Thyroid gland (tissue), 4 donors: ENCODE results near the gene PFKFB2. TPM values are rescaled to one million over a fixed set of nuclear protein-coding genes. Genes with fewer than 3 reads are reported as not detected.
A peak's percentile ranks its signal among the peaks of the same experiment; 100 is the strongest.

ENCODE experiments used
- DNase-seq, 2 donors: peaks; one replicate each; pipeline ENCODE4 v3.0.0-alpha.2; 2019
- H3K27ac ChIP-seq, 3 donors: fragments of 200-600 bp; sonication (generic); 1 replicate in 2 of 3; 2 replicates in 1 of 3; pipeline ENCODE4 v1.5.1; 2016 to 2019; ENCODE audit warnings: mild to moderate bottlenecking in 1 of 3, moderate library complexity in 1 of 3
- H3K27me3 ChIP-seq: fragments of 200-600 bp; sonication (generic); one replicate; pipeline ENCODE4 v1.5.1; 2019
- H3K36me3 ChIP-seq, 2 donors: fragments of 200-600 bp; sonication (generic); one replicate each; pipeline ENCODE4 v1.5.1; 2016 to 2019
- H3K4me1 ChIP-seq, 2 donors: fragments of 200-600 bp; sonication (generic); one replicate each; pipeline ENCODE4 v1.5.1; 2017 to 2019
- H3K4me3 ChIP-seq, 3 donors: fragments of 200-600 bp; sonication (generic); replicated peaks in 1 of 3; 1 replicate in 2 of 3; 2 replicates in 1 of 3; pipeline ENCODE4 v1.5.1; 2016; ENCODE audit warnings: mild to moderate bottlenecking in 1 of 3
- H3K9me3 ChIP-seq: fragments of 200-600 bp; sonication (generic); one replicate; pipeline ENCODE4 v1.5.1; 2017
- CTCF ChIP-seq, 6 experiments: fragments of 200-600 bp in 3 of 6; fragments of 450-650 bp in 3 of 6; sonication (generic) in 3 of 6; IDR thresholded peaks; one replicate each; pipeline ENCODE4 v1.5.1; 2016 to 2019; ENCODE audit warnings: antibody characterized with exemption in 6 of 6, mild to moderate bottlenecking in 2 of 6, inconsistent platforms in 1 of 6, moderate library complexity in 1 of 6
- POLR2A ChIP-seq, 2 donors: fragments of 450-650 bp; IDR thresholded peaks; one replicate each; pipeline ENCODE4 v1.6.1; 2017; ENCODE audit warnings: antibody characterized with exemption in 2 of 2, mild to moderate bottlenecking in 2 of 2, moderate library complexity in 1 of 2
- WGBS, 2 donors: methylation state at CpG; one replicate each; pipeline ENCODE4 v1.1.5; 2017; 5-methylcytosine and 5-hydroxymethylcytosine counted together
- intact Hi-C: fragments of 100-400 bp; cut with DNase I; formaldehyde crosslinking; loops from one replicate; pipeline ENCODE4 v1.15.1; 2023
- total RNA-seq, 4 donors: library from RNA; depleted of rRNA; stranded (reverse); fragments of >200 nt; gene quantifications; one replicate each; pipeline ENCODE4 v1.2.3, GENCODE V29; 2016

PFKFB2 gene
- total RNA-seq, 4 donors from 2014 or later, result 87.7 to 191 (median 110) TPM

GRCh38 chr1:207021139-207021861 lies 31.8 kb upstream of the PFKFB2 start:
- no peak for TF ChIP-seq CTCF (IDR thresholded peaks at IDR 0.05)
- Histone ChIP-seq H3K27ac (peak overlapping the region; percentile 52 to 96 (median 94)), H3K4me3 (no peak overlapping the region), H3K36me3 (no peaks in the 10 kb centered on the region), H3K4me1 (peaks cover 45 to 52% of the 10 kb centered on the region in 2 donors), H3K9me3 (no peaks in the 10 kb centered on the region), H3K27me3 (no peaks in the 10 kb centered on the region)
- 83 to 87% methylated on average over 8 of the region's 8 CpGs for WGBS, 2 donors
- intact Hi-C loops, result no loop called here
- no peak for DNase-seq

GRCh38 chr1:207021876-207022596 lies 31.0 kb upstream of the PFKFB2 start:
- Histone ChIP-seq H3K27ac (peak overlapping the region; percentile 52 to 96 (median 94)), H3K9me3 (no peaks in the 10 kb centered on the region), H3K36me3 (no peaks in the 10 kb centered on the region), H3K27me3 (no peaks in the 10 kb centered on the region), H3K4me1 (peaks cover 51 to 57% of the 10 kb centered on the region in 2 donors), H3K4me3 (no peak overlapping the region)
- intact Hi-C loops, result no loop called here
- peak; percentile 68 to 72 for DNase-seq
- TF ChIP-seq CTCF (IDR thresholded peaks at IDR 0.05) (no peak), POLR2A (IDR thresholded peaks at IDR 0.05) (no peak)
- WGBS, 2 donors, result 60 to 68% methylated on average over 14 to 15 of the region's 15 CpGs

- no peaks in the 10 kb centered on the region for H3K36me3 ChIP-seq
- peaks cover 57 to 63% of the 10 kb centered on the region in 2 donors for H3K4me1 ChIP-seq
- WGBS, 2 donors, result 85 to 87% methylated on average over 3 to 8 of the region's 8 CpGs
- TF ChIP-seq POLR2A (IDR thresholded peaks at IDR 0.05), result no peak
- no peak for TF ChIP-seq CTCF (IDR thresholded peaks at IDR 0.05)
- H3K27ac ChIP-seq, result peak overlapping the region; percentile 94 to 99 (median 96)
- H3K4me3 ChIP-seq, result no peak overlapping the region
- no peaks in the 10 kb centered on the region for H3K27me3 ChIP-seq
- H3K9me3 ChIP-seq, result no peaks in the 10 kb centered on the region
- intact Hi-C loops, result no loop called here
- DNase-seq, result no peak
Measured at GRCh38 chr1:207022996-207023679, 29.9 kb upstream of the PFKFB2 start.

- Histone ChIP-seq H3K27ac (peak overlapping the region; percentile 94 to 99 (median 96)), H3K4me1 (peaks cover 57 to 63% of the 10 kb centered on the region in 2 donors), H3K9me3 (no peaks in the 10 kb centered on the region), H3K27me3 (no peaks in the 10 kb centered on the region), H3K36me3 (no peaks in the 10 kb centered on the region), H3K4me3 (no peak overlapping the region)
- DNase-seq, result no peak
- TF ChIP-seq CTCF (IDR thresholded peaks at IDR 0.05) (no peak), POLR2A (IDR thresholded peaks at IDR 0.05) (no peak)
- WGBS, 2 donors, result 66% methylated on average over 15 to 16 of the region's 18 CpGs
- intact Hi-C loops, result no loop called here
Measured at GRCh38 chr1:207024202-207025145, 28.6 kb upstream of the PFKFB2 start.
